ENCODE measurements around the gene FRMD4A. TPM values are rescaled to one million over a fixed set of nuclear protein-coding genes. Genes with fewer than 3 reads are reported as not detected.
A peak's percentile ranks its signal among the peaks of the same experiment; 100 is the strongest.

FRMD4A gene
- polyA plus RNA-seq, 5 donors = 48.9 to 60.9 (median 53.0) TPM

- DNase-seq = no peak
Measured at GRCh38 chr10:13684806-13685482, 645.8 kb downstream of the FRMD4A start.

DNA sequence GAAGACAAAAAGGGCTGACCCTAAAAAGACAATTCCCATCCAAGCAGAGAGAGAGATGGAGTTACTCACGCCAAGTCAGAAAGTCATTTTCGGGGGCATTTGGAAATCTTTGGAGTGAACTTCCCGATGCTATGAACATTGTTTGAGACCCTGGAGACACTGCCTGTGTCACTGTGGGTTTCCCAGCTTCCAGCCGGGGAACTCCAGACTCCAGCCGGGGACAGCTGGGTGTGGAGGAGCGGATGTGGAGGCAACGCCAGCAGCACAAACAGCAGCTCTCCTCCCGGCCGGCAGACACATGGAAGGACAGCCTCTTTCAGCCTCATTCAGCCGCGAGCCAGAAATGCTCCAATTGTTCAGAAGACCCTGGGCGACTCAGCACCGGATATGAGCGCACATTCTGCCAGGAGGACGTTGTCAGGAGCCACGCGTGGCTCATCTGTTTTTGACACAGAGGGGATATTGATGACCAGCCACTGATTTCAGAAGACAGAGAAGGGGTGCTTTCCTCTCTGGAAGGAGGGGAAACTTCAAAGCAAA lies 646.4 kb downstream of the FRMD4A start:
- peak; percentile 88 to 89 for DNase-seq

- DNase-seq = no peak
Measured at GRCh38 chr10:13683017-13683416, 647.7 kb downstream of the FRMD4A start.

DNA sequence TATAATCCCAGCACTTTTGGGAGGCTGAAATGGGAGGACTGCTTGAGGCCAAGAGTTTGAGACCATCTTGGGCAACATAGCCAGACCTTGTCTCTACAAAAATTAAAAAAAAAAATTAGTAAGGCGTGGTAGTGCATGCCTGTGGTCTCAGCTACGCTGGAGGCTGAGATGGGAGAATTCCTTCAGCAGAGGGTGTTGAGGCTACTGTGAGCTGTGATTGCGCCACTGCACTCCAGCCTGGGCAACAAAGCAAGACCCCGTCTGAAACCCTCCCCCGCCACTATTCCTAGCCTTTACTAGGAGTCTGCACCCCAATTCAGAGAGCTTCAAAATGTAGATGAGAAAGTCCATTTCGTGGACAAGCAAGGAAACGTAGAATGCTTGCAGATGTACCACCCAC lies 648.8 kb downstream of the FRMD4A start:
- DNase-seq = no peak

DNA sequence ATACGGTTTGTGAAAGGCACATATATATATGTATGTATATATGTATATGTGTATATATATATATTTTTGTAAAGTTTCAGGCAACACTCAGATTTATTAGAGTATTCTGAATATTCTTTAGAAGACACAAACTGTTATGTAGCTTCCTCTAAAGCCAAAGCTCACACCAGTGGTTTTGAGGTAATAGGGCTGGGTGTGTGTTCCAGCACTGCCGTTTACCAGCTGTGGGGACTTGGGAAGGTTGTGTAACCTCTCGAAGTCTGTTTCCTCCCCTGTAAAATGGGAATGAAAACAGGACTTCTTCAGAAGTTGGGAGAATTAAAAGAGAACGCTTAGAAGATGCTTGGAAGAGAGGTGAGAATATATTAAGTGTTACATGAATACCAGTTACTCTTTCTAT lies 649.2 kb downstream of the FRMD4A start:
- no peak for DNase-seq

DNA sequence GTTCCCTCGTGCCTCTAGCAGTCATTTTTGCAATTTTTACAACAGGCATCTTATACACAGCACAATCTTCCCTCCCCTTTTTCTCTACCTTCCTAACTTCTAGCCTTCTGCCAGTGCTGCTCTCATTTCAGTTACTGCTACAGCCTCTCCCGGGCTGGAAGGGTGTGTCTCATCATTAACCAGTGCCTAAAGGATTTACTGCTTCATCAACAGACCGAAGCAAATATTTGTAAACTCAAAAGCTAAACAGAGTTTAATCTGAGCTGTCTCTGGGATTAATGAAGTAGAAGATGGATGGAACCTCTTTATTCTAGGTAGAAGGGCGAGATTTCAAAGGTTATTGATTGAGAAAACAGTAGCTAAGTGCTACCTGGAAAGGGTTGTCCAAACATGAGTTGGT lies 649.6 kb downstream of the FRMD4A start:
- no peak for DNase-seq

DNA sequence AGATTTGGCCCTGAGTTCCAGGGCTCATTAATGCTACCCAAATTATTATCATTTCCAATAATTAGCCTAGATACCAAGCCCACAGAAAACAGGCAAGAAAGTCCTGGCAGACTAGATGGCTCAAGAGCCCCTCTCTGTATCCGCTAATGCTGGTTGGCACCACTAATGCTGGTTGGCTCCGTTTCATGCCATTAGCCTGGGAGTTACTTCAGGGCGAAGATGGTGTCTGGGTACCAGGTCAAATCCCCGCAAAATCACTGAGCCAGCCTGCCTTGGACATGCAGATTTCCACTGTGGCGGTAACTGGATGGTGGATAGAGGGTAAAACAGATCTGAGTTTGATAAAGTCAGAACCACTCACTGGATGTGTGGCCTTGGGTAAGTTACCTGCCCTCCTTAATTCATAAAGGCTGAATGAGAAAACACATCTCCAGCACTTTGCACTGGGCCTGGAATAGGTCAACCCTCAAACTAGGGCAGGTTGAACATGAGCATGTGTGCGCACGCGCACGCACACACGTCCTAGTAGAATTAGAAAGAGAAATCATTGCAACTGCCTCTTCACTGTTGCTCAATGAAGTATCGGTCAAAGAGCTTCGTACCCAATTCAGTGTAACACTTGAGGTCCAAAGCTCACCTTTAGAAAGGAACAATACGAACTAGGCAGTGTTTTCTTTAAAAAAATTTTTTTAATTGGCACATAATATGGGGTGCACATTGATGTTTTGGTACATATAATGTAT lies 652.5 kb downstream of the FRMD4A start:
- DNase-seq = no peak

GRCh38 chr10:13674645-13675588 lies 655.8 kb downstream of the FRMD4A start:
- no peak for DNase-seq

DNA sequence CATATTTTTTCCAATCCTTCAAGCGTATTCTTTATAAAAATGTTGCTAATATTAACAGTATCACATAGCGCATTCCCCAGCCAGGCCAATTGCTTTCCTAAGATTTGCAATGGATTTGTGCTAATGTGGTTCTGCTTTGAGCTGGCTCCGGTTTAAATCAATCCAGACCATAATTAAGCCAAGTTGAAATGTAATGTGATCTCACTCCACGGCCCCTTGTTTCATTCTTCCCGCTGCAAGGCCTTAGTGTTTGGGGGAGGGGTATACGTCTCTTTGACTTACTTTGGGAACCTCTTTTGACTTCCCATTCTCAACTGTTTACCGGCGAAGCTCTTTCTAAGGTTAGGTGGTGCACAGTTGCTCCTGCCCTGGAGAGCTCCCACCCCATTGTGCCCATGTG lies 657.6 kb downstream of the FRMD4A start:
- no peak for DNase-seq

DNA sequence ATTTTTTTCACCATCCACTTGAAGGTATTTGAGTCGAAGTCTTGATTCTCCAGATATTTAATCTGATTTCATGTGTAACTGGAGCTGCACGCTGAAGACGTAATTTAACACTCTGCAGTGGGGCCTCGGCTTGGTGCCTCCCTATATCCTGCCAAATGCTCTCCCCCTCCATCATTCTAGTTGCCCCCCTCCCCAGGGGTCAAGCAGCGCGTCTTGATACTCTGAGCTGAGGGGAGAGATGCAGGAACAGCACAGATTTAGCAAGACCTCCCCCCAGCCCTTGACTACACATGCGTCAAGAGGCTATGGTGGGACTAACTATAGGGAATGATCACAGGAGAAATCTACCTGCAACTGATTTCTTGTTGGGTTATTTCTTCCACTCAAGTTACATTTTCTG lies 658.2 kb downstream of the FRMD4A start:
- no peak for DNase-seq

- DNase-seq = no peak
Measured at GRCh38 chr10:13671904-13672303, 658.8 kb downstream of the FRMD4A start.

DNA sequence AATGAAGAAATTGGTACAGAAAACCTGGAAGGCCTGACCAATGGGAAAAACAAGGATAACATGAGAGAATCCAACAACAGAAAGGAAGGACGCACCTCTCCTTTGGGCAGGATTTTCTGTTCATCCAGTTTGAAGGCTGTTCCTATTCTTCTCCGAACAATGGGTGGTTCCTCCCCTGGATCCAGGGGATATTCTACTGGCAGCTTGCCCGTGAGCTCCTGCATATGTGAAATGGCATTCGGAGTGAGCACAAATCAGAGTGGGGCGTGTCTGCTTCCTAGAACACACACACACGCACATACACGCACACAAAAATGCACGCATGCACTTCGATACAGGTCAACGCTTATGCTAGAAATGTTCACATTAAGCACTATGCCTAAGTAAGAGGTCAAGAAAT lies 660.4 kb downstream of the FRMD4A start:
- DNase-seq = no peak

- DNase-seq = no peak
Measured at GRCh38 chr10:13669901-13670300, 660.8 kb downstream of the FRMD4A start.

- no peak for DNase-seq
Measured at GRCh38 chr10:13669182-13669855, 661.4 kb downstream of the FRMD4A start.

- no peak for DNase-seq
Measured at GRCh38 chr10:13668126-13668525, 662.6 kb downstream of the FRMD4A start.

GRCh38 chr10:13665516-13666262 lies 665.0 kb downstream of the FRMD4A start:
- DNase-seq = no peak

- no peak for DNase-seq
Measured at GRCh38 chr10:13661256-13661655, 669.5 kb downstream of the FRMD4A start.

GRCh38 chr10:13660551-13660920 lies 670.2 kb downstream of the FRMD4A start:
- no peak for DNase-seq

DNA sequence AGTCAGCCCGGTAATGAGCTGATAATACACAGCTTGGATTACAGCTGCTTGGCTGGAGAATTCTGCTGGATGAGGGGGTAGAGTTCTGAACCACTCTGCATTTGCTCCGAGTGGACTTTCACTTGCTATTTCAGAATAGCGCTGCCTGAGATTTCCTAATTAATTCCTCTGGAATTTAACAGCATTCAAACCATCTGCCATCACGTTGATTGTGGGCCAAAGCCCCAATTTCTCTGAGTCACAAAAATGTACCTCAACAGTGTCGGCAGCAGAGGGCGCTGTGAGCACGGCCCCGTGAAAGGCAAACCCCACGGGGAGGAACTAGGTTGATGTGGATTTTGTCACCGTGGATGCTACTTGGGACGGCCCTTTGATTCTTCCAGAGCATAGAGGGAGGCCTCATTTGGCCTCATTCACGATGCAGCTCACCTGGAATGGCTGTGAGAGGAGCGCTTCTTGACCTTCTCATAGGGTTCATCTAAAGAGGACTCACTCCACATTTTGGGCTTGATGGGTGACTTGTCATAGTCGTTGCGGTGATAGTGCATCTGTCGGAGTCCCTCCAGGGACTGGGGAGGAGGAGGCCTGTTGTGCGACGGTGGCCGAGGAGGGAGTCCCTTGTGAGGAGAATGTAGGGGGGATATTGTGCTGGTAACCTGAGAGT lies 670.7 kb downstream of the FRMD4A start:
- peak; percentile 87 to 91 for DNase-seq
